ENCODE measurements around the gene STT3B. TPM values are rescaled to one million over a fixed set of nuclear protein-coding genes. Genes with fewer than 3 reads are reported as not detected.

The STT3B gene
- total RNA-seq, 4 donors from 2014 or later: 78.1 to 130 (median 94.8) TPM

DNA sequence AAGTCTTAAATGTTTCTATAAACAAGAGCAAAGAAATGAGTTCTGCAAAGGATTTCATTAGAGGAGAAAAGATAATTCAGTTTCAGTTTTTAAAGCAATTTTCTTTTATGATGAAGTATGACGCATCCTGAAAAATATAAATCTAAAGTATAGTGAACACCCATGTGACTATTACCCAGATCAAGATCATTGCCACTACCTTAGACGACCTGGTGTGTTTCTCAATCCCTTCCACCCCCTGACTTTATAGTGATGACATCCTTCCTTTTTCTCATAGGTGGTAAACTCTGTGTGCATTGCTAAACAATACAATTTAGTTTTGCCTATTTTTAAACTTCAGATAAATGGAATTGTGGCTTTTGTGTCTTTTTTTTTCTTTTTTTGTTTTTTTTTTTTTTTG is 8.4 kb downstream of the STT3B start:
- peaks cover 0 to 85% (median 22%) of the 10 kb centered on the region in 4 donors for H3K4me1 ChIP-seq
- TF ChIP-seq CTCF (IDR thresholded peaks at IDR 0.05): no peak
- H3K9me3 ChIP-seq: no peaks in the 10 kb centered on the region
- WGBS, 2 donors: 73 to 80% methylated on average over 2 of the region's 2 CpGs
- no peak overlapping the region for H3K27ac ChIP-seq
- no peak overlapping the region for H3K4me3 ChIP-seq
- no peak for DNase-seq (ENCODE audit: low spot score in 2 of 2)
- H3K36me3 ChIP-seq: peaks cover 0 to 6% (median 0%) of the 10 kb centered on the region in 3 donors
- H3K27me3 ChIP-seq: no peaks in the 10 kb centered on the region

DNA sequence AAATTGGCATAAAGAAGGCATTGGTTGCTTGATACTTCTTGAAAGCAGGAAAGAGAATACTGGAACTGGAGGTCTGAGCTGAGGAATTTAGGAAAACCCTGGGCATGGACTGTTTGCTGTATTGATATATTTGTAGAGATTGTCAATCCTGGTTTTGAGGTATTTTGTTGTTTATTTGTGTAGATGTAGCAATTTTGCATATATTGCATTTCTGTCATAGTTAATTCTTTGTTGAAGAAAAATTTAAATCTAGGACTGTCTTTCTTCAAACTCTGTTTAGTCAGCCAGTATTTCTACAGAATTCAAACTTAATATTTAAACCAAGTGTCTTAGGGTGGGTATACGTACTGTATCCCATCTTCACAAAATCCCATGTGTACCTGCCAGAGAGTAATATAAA is 9.5 kb downstream of the STT3B start:
- DNase-seq (ENCODE audit: low spot score in 2 of 2): no peak
- no peak overlapping the region for H3K27ac ChIP-seq
- H3K4me1 ChIP-seq: peaks cover 0 to 84% (median 14%) of the 10 kb centered on the region in 4 donors
- H3K4me3 ChIP-seq: no peak overlapping the region
- H3K36me3 ChIP-seq: peaks cover 0 to 6% (median 0%) of the 10 kb centered on the region in 3 donors
- 96% methylated on average over 1 of the region's 1 CpG for WGBS, 2 donors
- no peaks in the 10 kb centered on the region for H3K27me3 ChIP-seq
- H3K9me3 ChIP-seq: no peaks in the 10 kb centered on the region
- no peak for TF ChIP-seq EP300 (IDR thresholded peaks at IDR 0.05)
- TF ChIP-seq POLR2A (IDR thresholded peaks at IDR 0.05): no peak

GRCh38 chr3:31543375-31543774 is 10.7 kb downstream of the STT3B start:
- Histone ChIP-seq H3K4me3 (no peak overlapping the region), H3K27ac (no peak overlapping the region), H3K9me3 (no peaks in the 10 kb centered on the region), H3K4me1 (peaks cover 0 to 85% (median 17%) of the 10 kb centered on the region in 4 donors), H3K27me3 (no peaks in the 10 kb centered on the region), H3K36me3 (peaks cover 0 to 6% (median 0%) of the 10 kb centered on the region in 3 donors)
- no peak for DNase-seq (ENCODE audit: low spot score in 2 of 2)
- no peak for TF ChIP-seq EP300 (IDR thresholded peaks at IDR 0.05)
- TF ChIP-seq CTCF (IDR thresholded peaks at IDR 0.05): no peak
- TF ChIP-seq POLR2A (IDR thresholded peaks at IDR 0.05): no peak

GRCh38 chr3:31544634-31545033 is 11.9 kb downstream of the STT3B start:
- H3K4me3 ChIP-seq: no peak overlapping the region
- peaks cover 0 to 6% (median 0%) of the 10 kb centered on the region in 3 donors for H3K36me3 ChIP-seq
- H3K27ac ChIP-seq: no peak overlapping the region
- peak in 1 of 2 donors; percentile 17 for DNase-seq (ENCODE audit: low spot score in 2 of 2)
- no peaks in the 10 kb centered on the region for H3K27me3 ChIP-seq
- H3K4me1 ChIP-seq: peaks cover 0 to 76% (median 21%) of the 10 kb centered on the region in 4 donors
- 63 to 65% methylated on average over 9 of the region's 9 CpGs for WGBS, 2 donors
- TF ChIP-seq EP300 (IDR thresholded peaks at IDR 0.05): peak in 1 of 2 donors; percentile 24
- TF ChIP-seq POLR2A (IDR thresholded peaks at IDR 0.05): no peak
- no peaks in the 10 kb centered on the region for H3K9me3 ChIP-seq

DNA sequence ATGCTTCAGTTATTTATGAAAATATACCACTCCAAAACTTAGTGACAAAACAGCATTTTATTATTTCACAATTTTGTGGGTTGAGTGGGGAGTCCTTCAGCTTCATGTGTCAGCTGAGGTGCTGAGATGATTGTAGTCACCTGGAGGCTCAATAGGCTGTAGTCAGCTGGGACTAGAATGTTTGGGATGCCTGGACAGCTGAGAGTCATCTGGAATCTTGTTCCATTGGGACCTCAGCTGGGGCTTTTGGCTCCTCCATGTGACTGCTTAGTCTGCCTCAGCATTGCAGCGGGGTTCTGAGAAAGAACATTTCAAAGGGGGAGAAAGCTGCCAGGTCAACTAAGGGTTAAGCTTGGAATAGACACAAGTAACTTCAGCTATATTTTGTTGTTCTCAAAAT is 13.4 kb downstream of the STT3B start:
- Histone ChIP-seq H3K27ac (no peak overlapping the region), H3K4me1 (peaks cover 0 to 78% (median 30%) of the 10 kb centered on the region in 4 donors), H3K27me3 (no peaks in the 10 kb centered on the region), H3K9me3 (no peaks in the 10 kb centered on the region), H3K36me3 (peaks cover 0 to 6% (median 0%) of the 10 kb centered on the region in 3 donors), H3K4me3 (no peak overlapping the region)
- TF ChIP-seq CTCF (IDR thresholded peaks at IDR 0.05) (no peak), POLR2A (IDR thresholded peaks at IDR 0.05) (no peak), EP300 (IDR thresholded peaks at IDR 0.05) (no peak)
- no peak for DNase-seq (ENCODE audit: low spot score in 2 of 2)
- WGBS, 2 donors: 67 to 74% methylated on average over 1 of the region's 1 CpG

GRCh38 chr3:31546725-31547124 is 14.0 kb downstream of the STT3B start:
- DNase-seq (ENCODE audit: low spot score in 2 of 2): no peak
- Histone ChIP-seq H3K27ac (no peak overlapping the region), H3K27me3 (no peaks in the 10 kb centered on the region), H3K4me1 (peaks cover 0 to 78% (median 30%) of the 10 kb centered on the region in 4 donors), H3K36me3 (peaks cover 0 to 2% (median 0%) of the 10 kb centered on the region in 3 donors), H3K9me3 (no peaks in the 10 kb centered on the region), H3K4me3 (no peak overlapping the region)
- WGBS, 2 donors: 72 to 82% methylated on average over 1 of the region's 1 CpG
- TF ChIP-seq POLR2A (IDR thresholded peaks at IDR 0.05) (no peak), CTCF (IDR thresholded peaks at IDR 0.05) (no peak), EP300 (IDR thresholded peaks at IDR 0.05) (no peak)
